Uterus (tissue), 4 donors: ENCODE results near the gene OR2M5. TPM values are rescaled to one million over a fixed set of nuclear protein-coding genes. Genes with fewer than 3 reads are reported as not detected.

ENCODE experiments used
- DNase-seq, 2 donors: peaks; one replicate each; pipeline ENCODE4 v3.0.0-alpha.2; 2019 to 2020
- H3K27ac ChIP-seq, 2 donors: fragments of 200-600 bp; sonication (generic); 1 replicate in 1 of 2; 2 replicates in 1 of 2; pipeline ENCODE4 v1.5.1; 2016 to 2018
- H3K27me3 ChIP-seq, 2 donors: fragments of 200-600 bp; sonication (generic); one replicate each; pipeline ENCODE4 v1.5.1; 2018 to 2019; ENCODE audit warnings: control low read depth in 1 of 2
- H3K36me3 ChIP-seq, 2 donors: fragments of 200-600 bp; sonication (generic); one replicate each; pipeline ENCODE4 v1.5.1; 2019; ENCODE audit warnings: control low read depth in 1 of 2
- H3K4me1 ChIP-seq, 2 donors: fragments of 200-600 bp; sonication (generic); one replicate each; pipeline ENCODE4 v1.5.1; 2018 to 2019; ENCODE audit warnings: control low read depth in 1 of 2
- H3K4me3 ChIP-seq, 2 donors: fragments of 200-600 bp; sonication (generic); 1 replicate in 1 of 2; 2 replicates in 1 of 2; pipeline ENCODE4 v1.5.1; 2018 to 2019; ENCODE audit warnings: mild to moderate bottlenecking in 1 of 2
- H3K9me3 ChIP-seq, 2 donors: fragments of 200-600 bp; sonication (generic); one replicate each; pipeline ENCODE4 v1.5.1; 2019; ENCODE audit warnings: control low read depth in 1 of 2
- CTCF ChIP-seq, 4 experiments: fragments of 200-600 bp in 2 of 4; fragments of 450-650 bp in 2 of 4; sonication (generic) in 2 of 4; IDR thresholded peaks; one replicate each; pipeline ENCODE4 v1.5.1; 2016 to 2019; ENCODE audit warnings: antibody characterized with exemption in 4 of 4, mild to moderate bottlenecking in 2 of 4, moderate library complexity in 1 of 4
- POLR2A ChIP-seq, 2 donors: fragments of 450-650 bp; IDR thresholded peaks; one replicate each; pipeline ENCODE4 v1.6.1; 2016; ENCODE audit warnings: antibody characterized with exemption in 2 of 2, mild to moderate bottlenecking in 1 of 2, moderate library complexity in 1 of 2
- intact Hi-C: fragments of 100-400 bp; cut with DNase I; formaldehyde crosslinking; loops from one replicate; pipeline ENCODE4 v1.15.1; 2023; ENCODE audit warnings: low total_unique reads
- total RNA-seq, 4 donors: library from RNA; depleted of rRNA in 3 of 4; stranded (reverse); fragments of >200 nt in 3 of 4; gene quantifications; one replicate each; pipeline versions ENCODE4 v1.1.0 to v1.2.4, GENCODE V29; 2014 to 2023
- donor health status: DM: yes; HTN: yes; CAD: no.

The OR2M5 gene
- total RNA-seq, 4 donors from 2014 or later, result not detected

- H3K9me3 ChIP-seq, result no peaks in the 10 kb centered on the region
- DNase-seq, result no peak
- no peak overlapping the region for H3K4me3 ChIP-seq
- H3K27ac ChIP-seq, result no peak overlapping the region
- H3K27me3 ChIP-seq, result no peaks in the 10 kb centered on the region
- intact Hi-C loops, result no loop called here
- no peaks in the 10 kb centered on the region for H3K4me1 ChIP-seq
- H3K36me3 ChIP-seq, result no peaks in the 10 kb centered on the region
- no peak for TF ChIP-seq POLR2A (IDR thresholded peaks at IDR 0.05)
- TF ChIP-seq CTCF (IDR thresholded peaks at IDR 0.05), result no peak
These were observed 39.0 kb downstream of the OR2M5 start for GRCh38 chr1:248183996-248184395.

GRCh38 chr1:248187363-248187762 is 42.4 kb downstream of the OR2M5 start:
- intact Hi-C loops, result no loop called here
- no peak overlapping the region for H3K27ac ChIP-seq
- DNase-seq, result no peak
- no peak overlapping the region for H3K4me3 ChIP-seq
- no peaks in the 10 kb centered on the region for H3K9me3 ChIP-seq
- no peaks in the 10 kb centered on the region for H3K36me3 ChIP-seq
- no peaks in the 10 kb centered on the region for H3K4me1 ChIP-seq
- H3K27me3 ChIP-seq, result no peaks in the 10 kb centered on the region
- TF ChIP-seq POLR2A (IDR thresholded peaks at IDR 0.05) (no peak), CTCF (IDR thresholded peaks at IDR 0.05) (no peak)

- Histone ChIP-seq H3K4me1 (no peaks in the 10 kb centered on the region), H3K27me3 (no peaks in the 10 kb centered on the region), H3K27ac (no peak overlapping the region), H3K4me3 (no peak overlapping the region), H3K9me3 (no peaks in the 10 kb centered on the region), H3K36me3 (no peaks in the 10 kb centered on the region)
- no peak for DNase-seq
- intact Hi-C loops, result no loop called here
- TF ChIP-seq CTCF (IDR thresholded peaks at IDR 0.05), result no peak
- TF ChIP-seq POLR2A (IDR thresholded peaks at IDR 0.05), result no peak
These were observed 44.1 kb downstream of the OR2M5 start for GRCh38 chr1:248189026-248189425.

GRCh38 chr1:248194117-248194516 is 49.2 kb downstream of the OR2M5 start:
- Histone ChIP-seq H3K4me3 (no peak overlapping the region), H3K27ac (no peak overlapping the region), H3K36me3 (no peaks in the 10 kb centered on the region), H3K4me1 (no peaks in the 10 kb centered on the region), H3K27me3 (no peaks in the 10 kb centered on the region), H3K9me3 (no peaks in the 10 kb centered on the region)
- TF ChIP-seq CTCF (IDR thresholded peaks at IDR 0.05) (no peak), POLR2A (IDR thresholded peaks at IDR 0.05) (no peak)
- intact Hi-C loops, result no loop called here
- no peak for DNase-seq

Other genes with a start within 250 kb of the OR2M5 start
- under 1 TPM in 1 of 4 donors, not detected in 3; 0.49 TPM for gene OR2W3, start 249.6 kb upstream of the OR2M5 start, total RNA-seq
- gene OR2T8, start 224.9 kb upstream of the OR2M5 start, total RNA-seq, result under 1 TPM in 1 of 4 donors, not detected in 3; 0.40 TPM
- not detected for gene OR2AJ1, start 220.3 kb upstream of the OR2M5 start, total RNA-seq
- gene OR2L8, start 196.3 kb upstream of the OR2M5 start, total RNA-seq, result not detected
- not detected for gene OR2AK2, start 179.9 kb upstream of the OR2M5 start, total RNA-seq
- gene OR2L5, start 131.5 kb upstream of the OR2M5 start, total RNA-seq, result under 1 TPM in 1 of 4 donors, not detected in 3; 0.14 TPM
- gene OR2L2, start 115.1 kb upstream of the OR2M5 start, total RNA-seq, result under 1 TPM in 1 of 4 donors, not detected in 3; 0.30 TPM
- gene OR2L3, start 98.3 kb upstream of the OR2M5 start, total RNA-seq, result under 1 TPM in 1 of 4 donors, not detected in 3; 0.15 TPM
- under 1 TPM in 1 of 4 donors, not detected in 3; 0.21 TPM for gene OR2L13, start 50.0 kb upstream of the OR2M5 start, total RNA-seq
- not detected for gene OR2M2, start 29.7 kb downstream of the OR2M5 start, total RNA-seq
- under 1 TPM in 1 of 4 donors, not detected in 3; under 0.01 TPM for gene OR2M3, start 52.1 kb downstream of the OR2M5 start, total RNA-seq
- not detected for gene OR2M4, start 86.3 kb downstream of the OR2M5 start, total RNA-seq
- gene OR2T33, start 132.8 kb downstream of the OR2M5 start, total RNA-seq, result not detected
- gene OR2T12, start 158.3 kb downstream of the OR2M5 start, total RNA-seq, result not detected
- not detected for gene OR2M7, start 179.4 kb downstream of the OR2M5 start, total RNA-seq
- not detected for gene OR14C36, start 203.6 kb downstream of the OR2M5 start, total RNA-seq
- gene OR2T4, start 216.5 kb downstream of the OR2M5 start, total RNA-seq, result not detected
- gene OR2T6, start 230.6 kb downstream of the OR2M5 start, total RNA-seq, result not detected